Spleen (tissue), 11 donors: ENCODE data around the gene BBC3. TPM values are rescaled to one million over a fixed set of nuclear protein-coding genes. Genes with fewer than 3 reads are reported as not detected.
"Not testable (repeated sequence)": the region's sequence is repeated elsewhere in the genome, so short reads cannot be mapped to it uniquely, and the experiment has no call there.

Experiments used
- DNase-seq: peaks from one replicate; pipeline ENCODE4 v3.0.0-alpha.2; 2020
- H3K27ac ChIP-seq, 8 donors: fragments of 200-600 bp; sonication (generic) in 7 of 8; 1 replicate in 4 of 8; 2 replicates in 4 of 8; pipeline versions ENCODE4 v1.5.0 to v1.8.0; 2016 to 2021; ENCODE audit warnings: inconsistent platforms in 4 of 8, mild to moderate bottlenecking in 4 of 8, moderate library complexity in 1 of 8
- H3K27me3 ChIP-seq, 7 donors: fragments of 200-600 bp; sonication (generic) in 6 of 7; replicated peaks in 1 of 7; 1 replicate in 4 of 7; 2 replicates in 3 of 7; pipeline versions ENCODE4 v1.5.0 to v1.8.0; 2016 to 2021; ENCODE audit warnings: inconsistent platforms in 3 of 7, mild to moderate bottlenecking in 1 of 7
- H3K36me3 ChIP-seq, 6 donors: fragments of 200-600 bp; sonication (generic) in 5 of 6; 1 replicate in 4 of 6; 2 replicates in 2 of 6; pipeline versions ENCODE4 v1.5.0 to v1.8.0; 2016 to 2021; ENCODE audit warnings: inconsistent platforms in 2 of 6
- H3K4me1 ChIP-seq, 6 donors: fragments of 200-600 bp; sonication (generic) in 5 of 6; 1 replicate in 3 of 6; 2 replicates in 3 of 6; pipeline versions ENCODE4 v1.5.0 to v1.8.0; 2016 to 2021; ENCODE audit warnings: inconsistent platforms in 3 of 6
- H3K4me3 ChIP-seq, 8 donors: fragments of 200-600 bp; sonication (generic) in 7 of 8; 1 replicate in 4 of 8; 2 replicates in 4 of 8; pipeline versions ENCODE4 v1.5.0 to v1.8.0; 2016 to 2021; ENCODE audit warnings: inconsistent platforms in 4 of 8, mild to moderate bottlenecking in 4 of 8, moderate library complexity in 2 of 8
- H3K9me3 ChIP-seq, 8 donors: fragments of 200-600 bp; sonication (generic) in 7 of 8; 1 replicate in 4 of 8; 2 replicates in 4 of 8; pipeline versions ENCODE4 v1.5.0 to v1.8.0; 2016 to 2021; ENCODE audit warnings: inconsistent platforms in 4 of 8
- CTCF ChIP-seq, 11 experiments: fragments of 200-600 bp in 7 of 11; fragments of 450-650 bp in 4 of 11; sonication (generic) in 4 of 11; IDR thresholded peaks in 8 of 11; conservative IDR thresholded peaks in 3 of 11; 1 replicate in 7 of 11; 2 replicates in 4 of 11; pipeline versions ENCODE4 v1.4.0 to v1.8.0; 2016 to 2021; ENCODE audit warnings: antibody characterized with exemption in 11 of 11, inconsistent platforms in 4 of 11, mild to moderate bottlenecking in 1 of 11
- POLR2A ChIP-seq, 3 donors: fragments of 450-650 bp; IDR thresholded peaks; one replicate each; pipeline ENCODE4 v1.5.1; 2017; ENCODE audit warnings: antibody characterized with exemption in 3 of 3, mild to moderate bottlenecking in 1 of 3
- POLR2AphosphoS5 ChIP-seq, 3 donors: sonication (generic); formaldehyde crosslinking; IDR thresholded peaks; one replicate each; pipeline ENCODE4 v1.5.1; 2017; ENCODE audit warnings: antibody characterized with exemption in 3 of 3
- WGBS, 5 donors: extraction: QIAGEN DNeasy Blood & Tissue Kit in 3 of 5; methylation state at CpG; one replicate each; pipeline versions ENCODE4 v1.1.5 to v1.1.7; 2013 to 2018; 5-methylcytosine and 5-hydroxymethylcytosine counted together
- intact Hi-C: fragments of 100-400 bp; cut with DNase I; formaldehyde crosslinking; loops from one replicate; pipeline ENCODE4 v1.15.0; 2023; ENCODE audit warnings: low total_unique reads
- polyA plus RNA-seq, 3 donors: library from polyadenylated mRNA; stranded (reverse); fragments of 200-250 nt; gene quantifications; one replicate each; pipeline ENCODE4 v1.2.1, GENCODE V29; 2013
- total RNA-seq, 7 donors: library from RNA; depleted of rRNA in 3 of 7; stranded (reverse); fragments of >200 nt in 3 of 7; fragmentation: NEBNext Ultra II Directional in 4 of 7; extraction: Animal tissue kit (Norgen Biotek cat#: 25700) in 4 of 7; gene quantifications; one replicate each; pipeline versions ENCODE4 v1.1.0 to v1.2.1, GENCODE V29; 2016 to 2021
- donor health status: healthy with polysubstance abuse.
- donor health status: DM: no; HTN: no; CAD: no; lungs with moderate emphysema.
- donor health status: DM: no; HTN: no; CAD: no.
- donor health status: Bipolar disorder and iron deficiency.
- donor health status: healthy.
- donor health status: DM: no; HTN: no; CAD: no.
- donor health status: DM: yes; HTN: yes; CAD: no.

The BBC3 gene
- total and polyA plus RNA-seq, 10 donors: 6.3 to 17.0 (median 11.0) TPM

GRCh38 chr19:47261946-47262793 lies 31.2 kb upstream of the BBC3 start:
- H3K27ac ChIP-seq: peak overlapping the region in 6 of 8 donors; percentile 9 to 66 (median 46)
- intact Hi-C loops, H3K9me3 ChIP-seq, H3K27me3 ChIP-seq, H3K4me3 ChIP-seq: not testable (repeated sequence)
- DNase-seq: peak; percentile 81
- H3K36me3 ChIP-seq: peaks cover 0 to 91% (median 78%) of the 10 kb centered on the region in 6 donors
- 59 to 80% (median 68%) methylated on average over 14 of the region's 14 CpGs for WGBS, 5 donors
- peak; percentile 38 to 59 (median 56) for TF ChIP-seq POLR2AphosphoS5 (IDR thresholded peaks at IDR 0.05)
- H3K4me1 ChIP-seq: peaks cover 14 to 69% (median 39%) of the 10 kb centered on the region in 6 donors

GRCh38 chr19:47260476-47260875 lies 29.5 kb upstream of the BBC3 start:
- intact Hi-C loops: no loop called here
- no peak overlapping the region for H3K4me3 ChIP-seq
- TF ChIP-seq CTCF (IDR thresholded peaks at IDR 0.05 in 8 of 11, conservative IDR thresholded peaks at IDR 0.05 in 3 of 11) (no peak), POLR2A (IDR thresholded peaks at IDR 0.05) (no peak), POLR2AphosphoS5 (IDR thresholded peaks at IDR 0.05) (peak in 1 of 3 donors; percentile 39)
- 91 to 96% (median 94%) methylated on average over 17 of the region's 17 CpGs for WGBS, 5 donors
- DNase-seq: peak; percentile 78
- no peak overlapping the region for H3K27ac ChIP-seq
- H3K9me3 ChIP-seq: no peaks in the 10 kb centered on the region
- H3K4me1 ChIP-seq: peaks cover 14 to 70% (median 46%) of the 10 kb centered on the region in 6 donors
- H3K36me3 ChIP-seq: peaks cover 0 to 74% (median 63%) of the 10 kb centered on the region in 6 donors
- H3K27me3 ChIP-seq: no peaks in the 10 kb centered on the region

- TF ChIP-seq CTCF (IDR thresholded peaks at IDR 0.05 in 8 of 11, conservative IDR thresholded peaks at IDR 0.05 in 3 of 11) (no peak), POLR2A (IDR thresholded peaks at IDR 0.05) (no peak), POLR2AphosphoS5 (IDR thresholded peaks at IDR 0.05) (no peak)
- WGBS, 5 donors: 89 to 98% (median 92%) methylated on average over 6 of the region's 6 CpGs
- no peaks in the 10 kb centered on the region for H3K27me3 ChIP-seq
- peaks cover 0 to 60% (median 48%) of the 10 kb centered on the region in 6 donors for H3K36me3 ChIP-seq
- no peaks in the 10 kb centered on the region for H3K9me3 ChIP-seq
- intact Hi-C loops: no loop called here
- H3K4me3 ChIP-seq: no peak overlapping the region
- H3K27ac ChIP-seq: peak overlapping the region in 5 of 8 donors; percentile 20 to 95 (median 93)
- peaks cover 14 to 72% (median 47%) of the 10 kb centered on the region in 6 donors for H3K4me1 ChIP-seq
- DNase-seq: peak; percentile 76
Observed at GRCh38 chr19:47258895-47259555, 28.0 kb upstream of the BBC3 start.

- intact Hi-C loops: no loop called here
- Histone ChIP-seq H3K27ac (peak overlapping the region in 7 of 8 donors; percentile 91 to 98 (median 93)), H3K4me1 (peaks cover 14 to 72% (median 47%) of the 10 kb centered on the region in 6 donors), H3K4me3 (peak overlapping the region in 4 of 8 donors; percentile 39 to 77 (median 48)), H3K9me3 (no peaks in the 10 kb centered on the region), H3K27me3 (no peaks in the 10 kb centered on the region), H3K36me3 (peaks cover 0 to 54% (median 46%) of the 10 kb centered on the region in 6 donors)
- DNase-seq: peak; percentile 76
- TF ChIP-seq CTCF (IDR thresholded peaks at IDR 0.05 in 8 of 11, conservative IDR thresholded peaks at IDR 0.05 in 3 of 11) (no peak), POLR2A (IDR thresholded peaks at IDR 0.05) (no peak), POLR2AphosphoS5 (IDR thresholded peaks at IDR 0.05) (no peak)
- 88 to 94% (median 93%) methylated on average over 9 of the region's 9 CpGs for WGBS, 5 donors
Observed at GRCh38 chr19:47258434-47258833, 27.4 kb upstream of the BBC3 start.
